ENCODE measurements around the gene ANKRD33B.

ANKRD33B gene

GRCh38 chr5:10639846-10640368, 76.0 kb downstream of the ANKRD33B start:
- DNase-seq = no peak

- DNase-seq = no peak
These were observed 78.5 kb downstream of the ANKRD33B start for GRCh38 chr5:10642367-10642766.

GRCh38 chr5:10644192-10644591, 80.3 kb downstream of the ANKRD33B start:
- no peak for DNase-seq

- DNase-seq = no peak
These were observed 81.3 kb downstream of the ANKRD33B start for GRCh38 chr5:10645146-10645545.

GRCh38 chr5:10645671-10646070, 81.8 kb downstream of the ANKRD33B start:
- DNase-seq = no peak

GRCh38 chr5:10647640-10648039, 83.8 kb downstream of the ANKRD33B start:
- DNase-seq = no peak

- DNase-seq = no peak
These were observed 85.2 kb downstream of the ANKRD33B start for GRCh38 chr5:10648806-10649665.

- no peak for DNase-seq
These were observed 86.0 kb downstream of the ANKRD33B start for GRCh38 chr5:10649666-10650380.

GRCh38 chr5:10652151-10652550, 88.3 kb downstream of the ANKRD33B start:
- no peak for DNase-seq

GRCh38 chr5:10652606-10653005, 88.7 kb downstream of the ANKRD33B start:
- no peak for DNase-seq

- no peak for DNase-seq
These were observed 89.2 kb downstream of the ANKRD33B start for GRCh38 chr5:10653043-10653442.

- no peak for DNase-seq
These were observed 90.0 kb downstream of the ANKRD33B start for GRCh38 chr5:10653751-10654400.

GRCh38 chr5:10654566-10654965, 90.7 kb downstream of the ANKRD33B start:
- DNase-seq = no peak

GRCh38 chr5:10655161-10655971, 91.5 kb downstream of the ANKRD33B start:
- no peak for DNase-seq

GRCh38 chr5:10655972-10656830, 92.3 kb downstream of the ANKRD33B start:
- DNase-seq = no peak

GRCh38 chr5:10658265-10658664, 94.4 kb downstream of the ANKRD33B start:
- no peak for DNase-seq

GRCh38 chr5:10660135-10660534, 96.3 kb downstream of the ANKRD33B start:
- DNase-seq = no peak

GRCh38 chr5:10660720-10661387, 97.0 kb downstream of the ANKRD33B start:
- no peak for DNase-seq

- no peak for DNase-seq
These were observed 97.5 kb downstream of the ANKRD33B start for GRCh38 chr5:10661401-10661800.

- no peak for DNase-seq
These were observed 98.2 kb downstream of the ANKRD33B start for GRCh38 chr5:10662083-10662482.
